SU-DHL-6 (cell line): ENCODE measurements around the gene CDC27.

ENCODE experiments used
- H2AFZ ChIP-seq: fragments of 200-600 bp; sonication (generic); 2 replicates; pipeline ENCODE4 v1.6.1; 2014; ENCODE audit warnings: low read depth, mild to moderate bottlenecking, moderate library complexity, mixed read lengths, antibody characterized with exemption, low read length; ENCODE audit not compliant: severe bottlenecking
- H3F3A ChIP-seq: fragments of 200-600 bp; shearing (Covaris generic); 2 replicates; pipeline ENCODE4 v1.6.0; 2016; ENCODE audit warnings: antibody characterized with exemption, mild to moderate bottlenecking; ENCODE audit not compliant: insufficient read depth
- H3K27ac ChIP-seq: fragments of 200-600 bp; sonication (generic); 2 replicates; pipeline ENCODE4 v1.5.1; 2016; ENCODE audit warnings: low read depth, mild to moderate bottlenecking, low read length, moderate library complexity, mixed read lengths
- H3K27me3 ChIP-seq: fragments of 200-600 bp; sonication (generic), shearing (Covaris generic); 2 replicates; pipeline ENCODE4 v1.6.0; 2014; ENCODE audit warnings: mild to moderate bottlenecking, low read length
- H3K36me3 ChIP-seq: fragments of 200-600 bp; sonication (generic); 2 replicates; pipeline ENCODE4 v1.6.1; 2014; ENCODE audit warnings: mild to moderate bottlenecking, low read length, mixed read lengths
- H3K4me2 ChIP-seq: fragments of 300-600, 200-600 bp; shearing (Covaris generic), sonication (generic); 2 replicates; pipeline ENCODE4 v1.6.0; 2014; ENCODE audit warnings: low read length, low read depth, mild to moderate bottlenecking; ENCODE audit not compliant: poor library complexity, severe bottlenecking
- H3K4me3 ChIP-seq: fragments of 200-600 bp; sonication (generic); 2 replicates; pipeline ENCODE4 v1.5.1; 2014; ENCODE audit warnings: antibody characterized with exemption, low read length, mild to moderate bottlenecking, mixed read lengths; ENCODE audit not compliant: insufficient read depth, poor library complexity, severe bottlenecking
- H3K79me2 ChIP-seq: fragments of 200-600 bp; sonication (generic); 2 replicates; pipeline ENCODE4 v1.6.1; 2014; ENCODE audit warnings: mild to moderate bottlenecking, low read length, moderate library complexity; ENCODE audit not compliant: insufficient read depth
- H3K9ac ChIP-seq: fragments of 200-600 bp; sonication (generic); 2 replicates; pipeline ENCODE4 v1.7.0; 2014; ENCODE audit warnings: mild to moderate bottlenecking, low read length
- H3K9me2 ChIP-seq: fragments of 200-600 bp; sonication (generic); replicated peaks from 2 replicates; pipeline ENCODE4 v1.6.1; 2014; ENCODE audit warnings: low read length; ENCODE audit not compliant: insufficient read depth
- H3K9me3 ChIP-seq: fragments of 200-600 bp; sonication (generic); 2 replicates; pipeline ENCODE4 v1.6.1; 2014; ENCODE audit warnings: low read length, mixed read lengths; ENCODE audit not compliant: insufficient read depth
- H4K20me1 ChIP-seq: fragments of 200-600 bp; sonication (generic); 2 replicates; pipeline ENCODE4 v1.6.1; 2014; ENCODE audit warnings: low read depth, mild to moderate bottlenecking, antibody characterized with exemption, low read length, moderate library complexity, mixed read lengths
- CTCF ChIP-seq: fragments of 200-600 bp; sonication (generic); IDR thresholded peaks from one replicate; pipeline ENCODE4 v1.5.1; 2017; ENCODE audit warnings: antibody characterized with exemption, mild to moderate bottlenecking, low read length, moderate library complexity; ENCODE audit not compliant: insufficient read depth, poor library complexity, severe bottlenecking
- EZH2phosphoT487 ChIP-seq: fragments of 200-600 bp; sonication (generic), shearing (Covaris generic); conservative IDR thresholded peaks from 2 replicates; pipeline ENCODE4 v1.6.1; 2018; ENCODE audit warnings: mild to moderate bottlenecking, antibody characterized with exemption, low read length, moderate library complexity, mixed read lengths

Gene CDC27

DNA sequence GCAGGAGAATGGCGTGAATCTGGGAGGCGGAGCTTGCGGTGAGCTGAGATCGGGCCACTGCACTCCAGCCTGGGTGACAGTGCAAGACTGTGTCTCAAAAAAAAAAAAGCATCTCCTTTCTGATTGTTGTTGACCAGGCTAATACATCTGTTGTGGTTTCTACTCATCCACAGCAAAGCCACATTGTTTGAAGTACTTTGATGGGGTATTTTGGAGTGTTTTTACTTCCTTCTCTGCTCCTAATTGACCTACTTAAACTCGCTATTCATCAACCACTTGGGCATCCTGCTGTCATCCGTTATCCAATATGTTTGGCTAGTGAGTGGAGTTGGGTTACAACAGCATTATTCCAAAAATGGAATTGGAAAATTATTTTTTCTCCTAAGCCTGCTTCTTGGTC lies 3.5 kb upstream of the CDC27 start:
- TF ChIP-seq CTCF (no peak), EZH2phosphoT487 (no peak)
- H3F3A ChIP-seq = no peaks in the 10 kb centered on the region
- no peak overlapping the region for H3K4me3 ChIP-seq
- peaks cover 4% of the 10 kb centered on the region; the same call in 1 of the 2 replicates for H4K20me1 ChIP-seq
- peaks cover 15% of the 10 kb centered on the region for H3K79me2 ChIP-seq
- H3K27me3 ChIP-seq = no peaks in the 10 kb centered on the region
- no peak overlapping the region for H2AFZ ChIP-seq
- no peak overlapping the region for H3K9ac ChIP-seq
- no peaks in the 10 kb centered on the region; the same call in 1 of the 2 replicates for H3K36me3 ChIP-seq
- H3K27ac ChIP-seq = no peak overlapping the region
- no peaks in the 10 kb centered on the region for H3K9me3 ChIP-seq
- no peak overlapping the region for H3K4me2 ChIP-seq
- H3K9me2 ChIP-seq = no peaks in the 10 kb centered on the region

DNA sequence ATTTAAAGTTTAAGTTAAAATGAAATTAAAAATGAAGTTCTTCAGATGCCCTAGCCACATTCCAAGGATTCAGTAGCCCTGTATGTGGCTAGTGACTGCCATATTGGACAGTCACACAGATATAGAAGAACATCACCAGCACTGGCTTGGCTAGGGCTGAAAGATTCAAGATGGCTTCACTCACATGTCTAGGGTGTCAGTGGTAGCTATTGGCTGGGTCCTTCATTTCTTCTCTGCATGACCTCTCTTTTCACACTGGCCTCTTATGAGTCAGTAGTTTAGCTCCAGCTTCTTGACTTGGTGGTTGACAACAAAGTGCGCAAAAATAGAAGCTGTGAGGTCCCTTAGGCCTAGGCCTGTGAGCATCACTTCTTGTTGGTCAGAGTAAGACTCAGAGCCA lies 1.7 kb upstream of the CDC27 start:
- H3F3A ChIP-seq = no peaks in the 10 kb centered on the region
- TF ChIP-seq CTCF = no peak
- no peak overlapping the region for H3K4me3 ChIP-seq
- no peak overlapping the region for H3K27ac ChIP-seq
- no peaks in the 10 kb centered on the region for H3K9me2 ChIP-seq
- no peaks in the 10 kb centered on the region for H3K27me3 ChIP-seq
- H3K9me3 ChIP-seq = no peaks in the 10 kb centered on the region
- no peak overlapping the region for H2AFZ ChIP-seq
- H3K36me3 ChIP-seq = peaks cover 4% of the 10 kb centered on the region; the same call in 1 of the 2 replicates
- H4K20me1 ChIP-seq = peaks cover 11% of the 10 kb centered on the region; the same call in 1 of the 2 replicates
- H3K9ac ChIP-seq = no peak overlapping the region
- H3K79me2 ChIP-seq = peaks cover 33% of the 10 kb centered on the region
- H3K4me2 ChIP-seq = no peak overlapping the region

GRCh38 chr17:47190243-47190642 lies 1.1 kb upstream of the CDC27 start:
- Histone ChIP-seq H3K27me3 (no peaks in the 10 kb centered on the region), H3K36me3 (peaks cover 4% of the 10 kb centered on the region; the same call in 1 of the 2 replicates), H2AFZ (no peak overlapping the region), H3K4me3 (no peak overlapping the region), H3K27ac (no peak overlapping the region), H3K9me3 (no peaks in the 10 kb centered on the region), H3K4me2 (no peak overlapping the region), H3K9me2 (no peaks in the 10 kb centered on the region), H3K79me2 (peaks cover 38% of the 10 kb centered on the region), H3K9ac (no peak overlapping the region), H4K20me1 (peaks cover 15% of the 10 kb centered on the region; the same call in 1 of the 2 replicates), H3F3A (no peaks in the 10 kb centered on the region)
- TF ChIP-seq CTCF (no peak), EZH2phosphoT487 (no peak)
